ENCODE data around the gene NT5C2. TPM values are rescaled to one million over a fixed set of nuclear protein-coding genes. Genes with fewer than 3 reads are reported as not detected.

Gene NT5C2
- total RNA-seq, 1 experiment from 2014 or later = 76.1 TPM

DNA sequence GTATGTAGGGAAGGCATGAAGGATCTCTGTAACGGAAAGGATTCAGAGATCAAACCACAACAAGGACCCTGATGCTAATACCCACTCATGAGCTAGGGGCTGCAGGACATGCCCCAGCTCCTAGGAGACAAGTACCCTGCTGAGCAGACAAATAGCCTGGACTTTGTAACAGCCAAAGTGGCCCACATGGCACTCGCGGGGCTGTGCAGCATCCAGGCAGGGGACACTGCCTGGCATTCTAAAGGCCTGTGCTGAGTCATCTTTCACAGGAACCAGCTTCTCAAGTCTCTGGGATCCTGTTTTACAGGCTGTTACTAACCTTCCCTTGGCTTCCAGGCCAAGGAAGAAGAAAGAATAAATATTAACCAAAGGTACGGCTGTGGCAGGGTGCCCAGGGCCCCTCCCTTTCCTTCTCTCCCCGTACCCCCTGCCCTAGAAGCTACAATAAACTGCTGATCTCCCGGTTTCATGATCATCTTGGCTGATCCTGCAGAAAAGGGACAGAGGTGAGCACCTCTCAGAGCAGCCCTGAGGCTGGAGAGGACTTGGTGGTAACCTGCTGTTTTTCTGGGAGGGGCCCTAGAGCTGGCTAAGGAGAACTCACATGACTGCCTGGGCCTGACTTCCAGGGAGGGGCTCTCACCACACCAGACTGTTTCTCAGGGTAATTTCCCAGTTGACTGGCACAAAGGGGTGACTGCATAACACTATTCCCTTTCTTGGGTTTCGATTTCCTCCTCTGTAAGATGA, 48.4 kb upstream of the NT5C2 start:
- H3K4me1 Mint-ChIP-seq = peaks cover 28% of the 10 kb centered on the region
- H3K9me3 Mint-ChIP-seq = no peaks in the 10 kb centered on the region
- no peaks in the 10 kb centered on the region for H3K27me3 Mint-ChIP-seq (ENCODE audit: low read depth)
- TF ChIP-seq, protein P1, sequence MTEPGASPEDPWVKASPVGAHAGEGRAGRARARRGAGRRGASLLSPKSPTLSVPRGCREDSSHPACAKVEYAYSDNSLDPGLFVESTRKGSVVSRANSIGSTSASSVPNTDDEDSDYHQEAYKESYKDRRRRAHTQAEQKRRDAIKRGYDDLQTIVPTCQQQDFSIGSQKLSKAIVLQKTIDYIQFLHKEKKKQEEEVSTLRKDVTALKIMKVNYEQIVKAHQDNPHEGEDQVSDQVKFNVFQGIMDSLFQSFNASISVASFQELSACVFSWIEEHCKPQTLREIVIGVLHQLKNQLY (CRISPR knock-in tag; IDR thresholded peaks at IDR 0.05) = no peak
- TF ChIP-seq, protein P2, sequence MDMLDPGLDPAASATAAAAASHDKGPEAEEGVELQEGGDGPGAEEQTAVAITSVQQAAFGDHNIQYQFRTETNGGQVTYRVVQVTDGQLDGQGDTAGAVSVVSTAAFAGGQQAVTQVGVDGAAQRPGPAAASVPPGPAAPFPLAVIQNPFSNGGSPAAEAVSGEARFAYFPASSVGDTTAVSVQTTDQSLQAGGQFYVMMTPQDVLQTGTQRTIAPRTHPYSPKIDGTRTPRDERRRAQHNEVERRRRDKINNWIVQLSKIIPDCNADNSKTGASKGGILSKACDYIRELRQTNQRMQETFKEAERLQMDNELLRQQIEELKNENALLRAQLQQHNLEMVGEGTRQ (CRISPR knock-in tag; IDR thresholded peaks at IDR 0.05) = 0 out of 2 replicates have a peak, but pooled peaks have one; percentile 20
- POLR2A ChIA-PET = interaction anchor here (1.2 kb wide), 1 partner anchor 49 kb away, joined by 3 read pairs; the partner anchor contains the start of gene NT5C2
- peak overlapping the region; percentile 38 for H3K27ac Mint-ChIP-seq
- CTCF ChIA-PET = interaction anchor here (0.6 to 1.8 kb wide), 5 partner anchors 45 to 324 kb away, joined by 3 to 6 read pairs (median 3); partner anchors contain the start of genes CNNM2 and NT5C2
- no peaks in the 10 kb centered on the region for H3K36me3 Mint-ChIP-seq
- H3K4me3 Mint-ChIP-seq = no peak overlapping the region
- DNase-seq (ENCODE audit: low spot score) (no peak), ATAC-seq (peak; percentile 26)

DNA sequence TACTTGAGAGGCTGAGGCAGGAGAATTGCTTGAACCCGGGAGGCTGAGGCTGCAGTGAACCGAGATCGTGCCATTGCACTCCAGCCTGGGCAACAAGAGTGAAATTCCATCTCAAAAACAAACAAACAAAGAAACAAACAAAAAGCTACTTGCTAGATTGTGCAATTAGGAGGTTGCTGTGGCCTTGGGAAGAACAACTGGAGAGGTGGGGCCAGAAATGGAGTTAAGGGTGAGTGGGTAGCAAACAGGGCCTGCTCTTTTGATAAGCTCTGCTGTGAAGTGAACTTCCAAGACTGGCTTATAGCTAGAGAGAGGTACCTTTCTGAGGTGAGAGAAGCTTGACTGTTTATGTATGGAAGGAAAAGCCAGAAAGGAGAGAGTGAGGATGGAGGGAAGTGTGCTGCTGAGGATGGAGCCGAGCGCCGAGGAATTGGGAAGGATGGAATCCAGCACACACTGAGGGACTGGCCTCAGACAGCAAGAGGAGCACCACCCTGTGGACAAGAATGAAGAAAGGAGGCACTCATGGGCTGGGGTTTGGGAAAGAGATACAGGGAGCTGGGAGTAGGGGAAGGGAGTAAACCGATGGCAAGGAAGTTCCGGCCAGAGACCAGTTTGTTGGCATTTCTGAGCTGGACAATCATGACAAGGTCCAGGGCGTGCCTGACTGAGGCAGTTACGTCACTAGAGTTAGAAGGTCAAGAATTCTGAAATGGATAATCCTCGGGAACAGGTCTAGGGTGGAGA, 45.6 kb upstream of the NT5C2 start:
- peaks cover 33% of the 10 kb centered on the region for H3K4me1 Mint-ChIP-seq
- H3K27ac Mint-ChIP-seq = peak overlapping the region; percentile 87
- peak; percentile 95 for ATAC-seq
- peak; percentile 52 for DNase-seq (ENCODE audit: low spot score)
- no peaks in the 10 kb centered on the region for H3K36me3 Mint-ChIP-seq
- TF ChIP-seq, protein P3, sequence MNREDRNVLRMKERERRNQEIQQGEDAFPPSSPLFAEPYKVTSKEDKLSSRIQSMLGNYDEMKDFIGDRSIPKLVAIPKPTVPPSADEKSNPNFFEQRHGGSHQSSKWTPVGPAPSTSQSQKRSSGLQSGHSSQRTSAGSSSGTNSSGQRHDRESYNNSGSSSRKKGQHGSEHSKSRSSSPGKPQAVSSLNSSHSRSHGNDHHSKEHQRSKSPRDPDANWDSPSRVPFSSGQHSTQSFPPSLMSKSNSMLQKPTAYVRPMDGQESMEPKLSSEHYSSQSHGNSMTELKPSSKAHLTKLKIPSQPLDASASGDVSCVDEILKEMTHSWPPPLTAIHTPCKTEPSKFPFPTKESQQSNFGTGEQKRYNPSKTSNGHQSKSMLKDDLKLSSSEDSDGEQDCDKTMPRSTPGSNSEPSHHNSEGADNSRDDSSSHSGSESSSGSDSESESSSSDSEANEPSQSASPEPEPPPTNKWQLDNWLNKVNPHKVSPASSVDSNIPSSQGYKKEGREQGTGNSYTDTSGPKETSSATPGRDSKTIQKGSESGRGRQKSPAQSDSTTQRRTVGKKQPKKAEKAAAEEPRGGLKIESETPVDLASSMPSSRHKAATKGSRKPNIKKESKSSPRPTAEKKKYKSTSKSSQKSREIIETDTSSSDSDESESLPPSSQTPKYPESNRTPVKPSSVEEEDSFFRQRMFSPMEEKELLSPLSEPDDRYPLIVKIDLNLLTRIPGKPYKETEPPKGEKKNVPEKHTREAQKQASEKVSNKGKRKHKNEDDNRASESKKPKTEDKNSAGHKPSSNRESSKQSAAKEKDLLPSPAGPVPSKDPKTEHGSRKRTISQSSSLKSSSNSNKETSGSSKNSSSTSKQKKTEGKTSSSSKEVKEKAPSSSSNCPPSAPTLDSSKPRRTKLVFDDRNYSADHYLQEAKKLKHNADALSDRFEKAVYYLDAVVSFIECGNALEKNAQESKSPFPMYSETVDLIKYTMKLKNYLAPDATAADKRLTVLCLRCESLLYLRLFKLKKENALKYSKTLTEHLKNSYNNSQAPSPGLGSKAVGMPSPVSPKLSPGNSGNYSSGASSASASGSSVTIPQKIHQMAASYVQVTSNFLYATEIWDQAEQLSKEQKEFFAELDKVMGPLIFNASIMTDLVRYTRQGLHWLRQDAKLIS (CRISPR knock-in tag; IDR thresholded peaks at IDR 0.05; ENCODE audit: borderline replicate concordance) = no peak
- TF ChIP-seq, protein P4, sequence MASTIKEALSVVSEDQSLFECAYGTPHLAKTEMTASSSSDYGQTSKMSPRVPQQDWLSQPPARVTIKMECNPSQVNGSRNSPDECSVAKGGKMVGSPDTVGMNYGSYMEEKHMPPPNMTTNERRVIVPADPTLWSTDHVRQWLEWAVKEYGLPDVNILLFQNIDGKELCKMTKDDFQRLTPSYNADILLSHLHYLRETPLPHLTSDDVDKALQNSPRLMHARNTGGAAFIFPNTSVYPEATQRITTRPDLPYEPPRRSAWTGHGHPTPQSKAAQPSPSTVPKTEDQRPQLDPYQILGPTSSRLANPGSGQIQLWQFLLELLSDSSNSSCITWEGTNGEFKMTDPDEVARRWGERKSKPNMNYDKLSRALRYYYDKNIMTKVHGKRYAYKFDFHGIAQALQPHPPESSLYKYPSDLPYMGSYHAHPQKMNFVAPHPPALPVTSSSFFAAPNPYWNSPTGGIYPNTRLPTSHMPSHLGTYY (CRISPR knock-in tag; IDR thresholded peaks at IDR 0.05) = no peak
- TF ChIP-seq MYBL2 (CRISPR knock-in tag; IDR thresholded peaks at IDR 0.05) = no peak
- TF ChIP-seq ZNF423 (CRISPR knock-in tag; IDR thresholded peaks at IDR 0.05) = no peak
- no peak for TF ChIP-seq OVOL2 (CRISPR knock-in tag; IDR thresholded peaks at IDR 0.05; ENCODE audit: borderline replicate concordance)
- TF ChIP-seq, protein P5, sequence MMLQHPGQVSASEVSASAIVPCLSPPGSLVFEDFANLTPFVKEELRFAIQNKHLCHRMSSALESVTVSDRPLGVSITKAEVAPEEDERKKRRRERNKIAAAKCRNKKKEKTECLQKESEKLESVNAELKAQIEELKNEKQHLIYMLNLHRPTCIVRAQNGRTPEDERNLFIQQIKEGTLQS (CRISPR knock-in tag; conservative IDR thresholded peaks at IDR 0.05) = no peak
- TF ChIP-seq, protein P6, sequence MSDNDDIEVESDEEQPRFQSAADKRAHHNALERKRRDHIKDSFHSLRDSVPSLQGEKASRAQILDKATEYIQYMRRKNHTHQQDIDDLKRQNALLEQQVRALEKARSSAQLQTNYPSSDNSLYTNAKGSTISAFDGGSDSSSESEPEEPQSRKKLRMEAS (CRISPR knock-in tag; IDR thresholded peaks at IDR 0.05) = peak; percentile 19; the same call in 1 of the 2 replicates
- POLR2A ChIA-PET = interaction anchor here (0.9 kb wide), 1 partner anchor 46 kb away, joined by 11 read pairs; the partner anchor contains the start of gene NT5C2
- H3K9me3 Mint-ChIP-seq = peaks cover 4% of the 10 kb centered on the region
- H3K4me3 Mint-ChIP-seq = no peak overlapping the region
- H3K27me3 Mint-ChIP-seq (ENCODE audit: low read depth) = no peaks in the 10 kb centered on the region
- CTCF ChIA-PET = interaction anchor here (0.5 to 2.5 kb wide), 35 partner anchors 9 to 1994 kb away, joined by 3 to 21 read pairs (median 4); partner anchors contain the start of genes CNNM2, INA and NT5C2

DNA sequence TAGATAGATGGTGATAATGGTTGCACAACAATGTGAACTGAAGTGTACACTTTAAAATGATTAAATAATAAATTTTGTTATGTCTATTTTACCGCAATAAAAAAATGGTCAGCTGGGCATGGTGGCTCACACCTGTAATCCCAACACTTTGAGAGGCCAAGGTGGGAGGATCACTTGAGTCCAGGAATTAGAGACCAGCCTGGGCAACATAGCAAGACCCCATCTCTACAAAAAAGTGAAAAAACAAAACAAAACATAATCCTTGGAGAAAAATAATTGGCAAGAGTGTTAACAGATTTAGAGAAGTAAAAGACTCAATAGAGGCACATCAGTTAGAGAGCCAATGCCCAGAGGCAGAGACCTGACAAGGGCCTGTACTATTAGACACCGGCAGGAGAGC, 42.7 kb upstream of the NT5C2 start:
- H3K36me3 Mint-ChIP-seq = no peaks in the 10 kb centered on the region
- ATAC-seq (no peak), DNase-seq (ENCODE audit: low spot score) (no peak)
- peak overlapping the region; percentile 13; the same call in 1 of the 2 replicates for H3K27ac Mint-ChIP-seq
- no peak overlapping the region for H3K4me3 Mint-ChIP-seq
- ChIA-PET CTCF (interaction anchor here (0.7 to 3.4 kb wide), 2 partner anchors 8 to 124 kb away, joined by 3 to 27 read pairs; no protein-coding TSS in a partner anchor), POLR2A (no interaction called here)
- no peaks in the 10 kb centered on the region for H3K27me3 Mint-ChIP-seq (ENCODE audit: low read depth)
- peaks cover 44% of the 10 kb centered on the region for H3K4me1 Mint-ChIP-seq
- H3K9me3 Mint-ChIP-seq = peaks cover 4% of the 10 kb centered on the region
- TF ChIP-seq ZNF121 (CRISPR knock-in tag; IDR thresholded peaks at IDR 0.05) (no peak), CREM (CRISPR knock-in tag; IDR thresholded peaks at IDR 0.05) (no peak), IRF2 (CRISPR knock-in tag; IDR thresholded peaks at IDR 0.05; ENCODE audit: borderline replicate concordance, low read depth) (no peak), TCF7 (CRISPR knock-in tag; IDR thresholded peaks at IDR 0.05; ENCODE audit: low read depth) (no peak), GTF2I (CRISPR knock-in tag; conservative IDR thresholded peaks at IDR 0.05) (no peak), ETV6 (CRISPR knock-in tag; IDR thresholded peaks at IDR 0.05) (no peak)
- TF ChIP-seq, protein P7, sequence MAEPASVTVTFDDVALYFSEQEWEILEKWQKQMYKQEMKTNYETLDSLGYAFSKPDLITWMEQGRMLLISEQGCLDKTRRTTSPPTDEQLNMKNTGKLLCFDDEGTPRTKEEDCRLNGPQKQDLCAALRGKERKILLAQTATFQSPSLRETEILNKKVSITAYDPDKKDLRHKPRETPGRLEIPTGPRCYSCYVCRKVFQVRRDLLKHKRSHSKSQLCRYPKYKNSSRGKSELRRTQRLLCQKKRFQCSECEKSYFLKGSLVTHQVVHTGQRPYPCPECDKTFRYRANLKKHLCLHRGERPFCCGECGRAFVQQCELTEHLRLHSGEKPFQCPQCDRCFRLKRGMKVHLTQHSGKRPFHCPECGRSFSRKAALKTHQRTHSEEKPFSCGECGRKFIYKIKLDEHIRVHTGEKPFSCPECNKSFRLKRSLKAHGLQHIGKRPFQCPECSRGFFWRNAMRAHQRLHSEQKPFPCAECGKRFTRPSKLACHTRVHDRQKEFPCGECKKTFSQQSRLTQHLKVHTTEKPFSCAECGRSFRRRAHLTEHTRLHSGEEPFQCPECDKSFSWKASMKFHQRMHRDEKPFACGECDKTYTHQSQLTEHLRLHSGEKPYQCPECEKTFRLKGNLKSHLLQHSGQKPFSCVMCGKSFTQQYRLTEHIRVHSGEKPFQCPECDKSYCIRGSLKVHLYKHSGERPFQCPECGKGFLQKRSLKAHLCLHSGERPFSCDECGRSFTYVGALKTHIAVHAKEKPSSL (CRISPR knock-in tag; conservative IDR thresholded peaks at IDR 0.05) = no peak
- TF ChIP-seq, protein P8, sequence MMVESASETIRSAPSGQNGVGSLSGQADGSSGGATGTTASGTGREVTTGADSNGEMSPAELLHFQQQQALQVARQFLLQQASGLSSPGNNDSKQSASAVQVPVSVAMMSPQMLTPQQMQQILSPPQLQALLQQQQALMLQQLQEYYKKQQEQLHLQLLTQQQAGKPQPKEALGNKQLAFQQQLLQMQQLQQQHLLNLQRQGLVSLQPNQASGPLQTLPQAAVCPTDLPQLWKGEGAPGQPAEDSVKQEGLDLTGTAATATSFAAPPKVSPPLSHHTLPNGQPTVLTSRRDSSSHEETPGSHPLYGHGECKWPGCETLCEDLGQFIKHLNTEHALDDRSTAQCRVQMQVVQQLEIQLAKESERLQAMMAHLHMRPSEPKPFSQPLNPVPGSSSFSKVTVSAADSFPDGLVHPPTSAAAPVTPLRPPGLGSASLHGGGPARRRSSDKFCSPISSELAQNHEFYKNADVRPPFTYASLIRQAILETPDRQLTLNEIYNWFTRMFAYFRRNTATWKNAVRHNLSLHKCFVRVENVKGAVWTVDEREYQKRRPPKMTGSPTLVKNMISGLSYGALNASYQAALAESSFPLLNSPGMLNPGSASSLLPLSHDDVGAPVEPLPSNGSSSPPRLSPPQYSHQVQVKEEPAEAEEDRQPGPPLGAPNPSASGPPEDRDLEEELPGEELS (CRISPR knock-in tag; IDR thresholded peaks at IDR 0.05) = no peak
